ENCODE measurements around the gene MAJIN. TPM values are rescaled to one million over a fixed set of nuclear protein-coding genes. Genes with fewer than 3 reads are reported as not detected.

The MAJIN gene
- total RNA-seq, 2 experiments from 2014 or later = 0.29 to 0.37 TPM

Small RNAs within 50 kb of the gene (microRNA-seq; reads per million reads assigned to microRNA genes)
- gene MIR6749 (ENCODE audit: borderline microRNAs expressed, borderline replicate concordance) = not detected
- 3.8 reads per million for gene MIR6750 (ENCODE audit: borderline microRNAs expressed, borderline replicate concordance)
- not detected for gene MIR6879 (ENCODE audit: borderline microRNAs expressed, borderline replicate concordance)

Other genes starting within 250 kb of the MAJIN start
- gene NRXN2, start 248.9 kb downstream of the MAJIN start, total RNA-seq = under 1 TPM; 0.24 to 0.35 TPM
- 1 to 10 TPM; 5.2 to 5.6 TPM for gene RASGRP2, start 228.0 kb downstream of the MAJIN start, total RNA-seq
- gene PYGM, start 212.1 kb downstream of the MAJIN start, total RNA-seq = under 1 TPM; 0.64 to 0.89 TPM
- gene SF1, start 193.6 kb downstream of the MAJIN start, total RNA-seq = 100 to 1,000 TPM; 303 to 320 TPM
- gene MAP4K2, start 168.9 kb downstream of the MAJIN start, total RNA-seq = 10 to 100 TPM; 69.5 to 73.9 TPM
- gene MEN1, start 161.6 kb downstream of the MAJIN start, total RNA-seq = 10 to 100 TPM; 23.9 TPM
- gene CDC42BPG, start 127.5 kb downstream of the MAJIN start, total RNA-seq = under 1 TPM; 0.32 to 0.41 TPM
- gene EHD1, start 93.5 kb downstream of the MAJIN start, total RNA-seq = 100 to 1,000 TPM; 124 to 132 TPM
- gene ATG2A, start 54.9 kb downstream of the MAJIN start, total RNA-seq = 10 to 100 TPM; 15.1 to 16.3 TPM
- gene PPP2R5B, start 47.4 kb downstream of the MAJIN start, total RNA-seq = 1 to 10 TPM; 3.3 to 4.6 TPM
- not detected for gene GPHA2, start 36.2 kb downstream of the MAJIN start, total RNA-seq
- not detected for gene BATF2, start 24.9 kb upstream of the MAJIN start, total RNA-seq
- gene ARL2, start 42.1 kb upstream of the MAJIN start, total RNA-seq = 100 to 1,000 TPM; 134 to 135 TPM
- gene SNX15, start 55.3 kb upstream of the MAJIN start, total RNA-seq = 1 to 10 TPM; 8.9 to 9.4 TPM
- gene SAC3D1, start 69.1 kb upstream of the MAJIN start, total RNA-seq = 10 to 100 TPM; 19.2 to 20.3 TPM
- gene NAALADL1, start 86.4 kb upstream of the MAJIN start, total RNA-seq = 10 to 100 TPM in 1 of 2 experiments, 1 to 10 TPM in 1; 8.5 to 10.2 TPM
- gene CDCA5, start 111.9 kb upstream of the MAJIN start, total RNA-seq = 100 to 1,000 TPM; 169 to 174 TPM
- 10 to 100 TPM; 24.2 to 25.6 TPM for gene ZFPL1, start 112.1 kb upstream of the MAJIN start, total RNA-seq
- gene VPS51, start 124.1 kb upstream of the MAJIN start, total RNA-seq = 10 to 100 TPM; 90.8 to 96.0 TPM
- 10 to 100 TPM; 10.9 to 11.9 TPM for gene TM7SF2, start 139.8 kb upstream of the MAJIN start, total RNA-seq
- 1 to 10 TPM; 5.6 to 6.1 TPM for gene ZNHIT2, start 145.6 kb upstream of the MAJIN start, total RNA-seq
- 1,000 to 10,000 TPM; 1,272 to 1,294 TPM for gene FAU, start 150.0 kb upstream of the MAJIN start, total RNA-seq
- gene MRPL49, start 150.2 kb upstream of the MAJIN start, total RNA-seq = 10 to 100 TPM; 49.3 to 51.6 TPM
- 10 to 100 TPM; 19.0 to 19.2 TPM for gene SYVN1, start 162.4 kb upstream of the MAJIN start, total RNA-seq
- not detected for gene SPDYC, start 198.1 kb upstream of the MAJIN start, total RNA-seq
- gene CAPN1, start 209.8 kb upstream of the MAJIN start, total RNA-seq = 10 to 100 TPM; 68.5 to 73.5 TPM

Measured in activated naive CD4-positive, alpha-beta T cell treated with anti-CD3 and anti-CD28 coated beads for 36 hours (primary cell).